Osteoblast (primary cell): ENCODE measurements around the gene COPS8. TPM values are rescaled to one million over a fixed set of nuclear protein-coding genes. Genes with fewer than 3 reads are reported as not detected.

Experiments used
- DNase-seq: peaks from one replicate; pipeline ENCODE4 v3.0.0; 2011; ENCODE audit warnings: low spot score, mixed read lengths; ENCODE audit not compliant: insufficient read length; ENCODE audit errors: missing footprints
- H2AFZ ChIP-seq: 2 replicates; pipeline ENCODE4 v1.6.0; 2011; ENCODE audit warnings: mild to moderate bottlenecking, low read length
- H3K27ac ChIP-seq: 2 replicates; pipeline ENCODE4 v1.5.1; 2011; ENCODE audit warnings: mild to moderate bottlenecking, low read depth, low read length, moderate library complexity
- H3K27me3 ChIP-seq: 2 replicates; pipeline ENCODE4 v1.6.0; 2012; ENCODE audit warnings: mild to moderate bottlenecking, control low read depth, inconsistent platforms, low read length, moderate library complexity; ENCODE audit not compliant: insufficient read depth
- H3K36me3 ChIP-seq: 2 replicates; pipeline ENCODE4 v1.5.1; 2011; ENCODE audit warnings: mild to moderate bottlenecking, low read length, control low read depth, moderate library complexity; ENCODE audit not compliant: insufficient read depth
- H3K4me1 ChIP-seq: 2 replicates; pipeline ENCODE4 v1.5.1; 2011; ENCODE audit warnings: mild to moderate bottlenecking, low read length, control low read depth, moderate library complexity; ENCODE audit not compliant: insufficient read depth
- H3K4me2 ChIP-seq: 2 replicates; pipeline ENCODE4 v1.6.0; 2011; ENCODE audit warnings: mild to moderate bottlenecking, low read length; ENCODE audit not compliant: insufficient read depth
- H3K4me3 ChIP-seq: fragments of 200-600 bp; sonication (generic); 3 replicates; pipeline ENCODE4 v1.5.1; 2012; ENCODE audit warnings: mild to moderate bottlenecking, low read length, inconsistent platforms; ENCODE audit not compliant: insufficient read depth
- H3K79me2 ChIP-seq: 2 replicates; pipeline ENCODE4 v1.6.0; 2012; ENCODE audit warnings: mild to moderate bottlenecking, low read length, control low read depth, inconsistent platforms; ENCODE audit not compliant: insufficient read depth
- H3K9me3 ChIP-seq: 2 replicates; pipeline ENCODE4 v1.5.1; 2011; ENCODE audit warnings: low read depth, low read length, control low read depth
- H4K20me1 ChIP-seq: 2 replicates; pipeline ENCODE4 v1.6.0; 2012; ENCODE audit warnings: mild to moderate bottlenecking, low read length, control low read depth; ENCODE audit not compliant: insufficient read depth
- CTCF ChIP-seq: IDR thresholded peaks from 2 replicates; pipeline ENCODE4 v1.5.1; 2011; ENCODE audit warnings: mild to moderate bottlenecking, low read depth, low read length, moderate library complexity; ENCODE audit errors: extremely low read depth
- total RNA-seq: library from RNA; depleted of rRNA; stranded (reverse); fragments of >200 nt; gene quantifications from 2 replicates; pipeline ENCODE4 v1.2.3, GENCODE V29; 2012

Gene COPS8
- total RNA-seq, 1 donor, result 91.2 TPM

GRCh38 chr2:237143676-237144440, 58.2 kb downstream of the COPS8 start:
- no peak overlapping the region for H2AFZ ChIP-seq
- DNase-seq, result no peak
- H3K79me2 ChIP-seq, result no peaks in the 10 kb centered on the region
- H3K4me1 ChIP-seq, result peaks cover 36% of the 10 kb centered on the region
- peaks cover 14% of the 10 kb centered on the region for H3K9me3 ChIP-seq
- H3K4me3 ChIP-seq, result no peak overlapping the region
- H3K4me2 ChIP-seq, result no peak overlapping the region
- no peaks in the 10 kb centered on the region for H4K20me1 ChIP-seq
- H3K27me3 ChIP-seq, result no peaks in the 10 kb centered on the region
- TF ChIP-seq CTCF, result no peak
- H3K27ac ChIP-seq, result peak overlapping the region; percentile 89
- no peaks in the 10 kb centered on the region for H3K36me3 ChIP-seq

GRCh38 chr2:237144516-237144915, 58.8 kb downstream of the COPS8 start:
- H3K9me3 ChIP-seq, result peaks cover 14% of the 10 kb centered on the region
- H4K20me1 ChIP-seq, result no peaks in the 10 kb centered on the region
- peaks cover 43% of the 10 kb centered on the region for H3K4me1 ChIP-seq
- no peak for TF ChIP-seq CTCF
- no peaks in the 10 kb centered on the region for H3K27me3 ChIP-seq
- no peak overlapping the region for H3K4me3 ChIP-seq
- H3K36me3 ChIP-seq, result no peaks in the 10 kb centered on the region
- H3K4me2 ChIP-seq, result no peak overlapping the region
- peak overlapping the region; percentile 89 for H3K27ac ChIP-seq
- DNase-seq, result no peak
- no peak overlapping the region for H2AFZ ChIP-seq
- no peaks in the 10 kb centered on the region for H3K79me2 ChIP-seq

GRCh38 chr2:237147317-237147716, 61.6 kb downstream of the COPS8 start:
- H3K36me3 ChIP-seq, result no peaks in the 10 kb centered on the region
- no peak overlapping the region for H3K27ac ChIP-seq
- DNase-seq, result no peak
- no peaks in the 10 kb centered on the region for H4K20me1 ChIP-seq
- H3K79me2 ChIP-seq, result no peaks in the 10 kb centered on the region
- H3K9me3 ChIP-seq, result peaks cover 14% of the 10 kb centered on the region
- H2AFZ ChIP-seq, result no peak overlapping the region
- H3K4me1 ChIP-seq, result peaks cover 35% of the 10 kb centered on the region
- no peak for TF ChIP-seq CTCF
- H3K27me3 ChIP-seq, result no peaks in the 10 kb centered on the region
- no peak overlapping the region for H3K4me3 ChIP-seq
- no peak overlapping the region for H3K4me2 ChIP-seq

- no peak overlapping the region for H3K4me2 ChIP-seq
- peaks cover 22% of the 10 kb centered on the region for H3K4me1 ChIP-seq
- H3K79me2 ChIP-seq, result no peaks in the 10 kb centered on the region
Measured at GRCh38 chr2:237148624-237149023, 62.9 kb downstream of the COPS8 start.

More at GRCh38 chr2:237148624-237149023, 62.9 kb downstream of the COPS8 start:
- Histone ChIP-seq H3K27me3 (no peaks in the 10 kb centered on the region), H3K36me3 (no peaks in the 10 kb centered on the region), H3K9me3 (peaks cover 14% of the 10 kb centered on the region), H4K20me1 (no peaks in the 10 kb centered on the region), H3K4me3 (no peak overlapping the region), H2AFZ (no peak overlapping the region), H3K27ac (no peak overlapping the region)
- no peak for DNase-seq
- TF ChIP-seq CTCF, result no peak
